C4-2B (cell line): ENCODE results near the gene OR7A5.
"Not testable (repeated sequence)": the region's sequence is repeated elsewhere in the genome, so short reads cannot be mapped to it uniquely, and the experiment has no call there.

Source experiments
- ZFX ChIP-seq: fragments of 450-650 bp; IDR thresholded peaks from 2 replicates; pipeline ENCODE4 v1.6.1; 2017
- TF ChIP-seq, protein P1 (sequence below): fragments of 450-650 bp; conservative IDR thresholded peaks from 2 replicates; pipeline ENCODE4 v1.5.1; 2017; ENCODE audit warnings: mild to moderate bottlenecking

DNA sequence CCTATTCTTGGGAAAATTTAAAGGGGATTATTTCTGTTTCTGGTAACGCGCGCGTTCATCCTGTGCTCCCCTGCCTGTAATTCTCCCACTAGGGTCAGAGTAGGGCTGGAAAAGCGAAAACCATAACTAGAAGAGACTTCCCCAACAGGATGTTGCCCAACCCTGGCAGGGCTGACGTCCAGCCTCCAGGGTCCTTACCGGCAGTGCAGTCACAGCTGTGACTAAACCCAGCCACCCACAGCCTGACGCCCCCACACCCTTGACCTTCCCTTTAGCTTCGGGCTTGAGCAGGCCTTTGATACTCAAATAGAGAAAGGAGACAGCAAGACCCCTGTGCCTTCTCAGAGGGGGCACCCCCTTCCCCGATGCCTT lies 50.3 kb downstream of the OR7A5 start:
- TF ChIP-seq, protein P1, sequence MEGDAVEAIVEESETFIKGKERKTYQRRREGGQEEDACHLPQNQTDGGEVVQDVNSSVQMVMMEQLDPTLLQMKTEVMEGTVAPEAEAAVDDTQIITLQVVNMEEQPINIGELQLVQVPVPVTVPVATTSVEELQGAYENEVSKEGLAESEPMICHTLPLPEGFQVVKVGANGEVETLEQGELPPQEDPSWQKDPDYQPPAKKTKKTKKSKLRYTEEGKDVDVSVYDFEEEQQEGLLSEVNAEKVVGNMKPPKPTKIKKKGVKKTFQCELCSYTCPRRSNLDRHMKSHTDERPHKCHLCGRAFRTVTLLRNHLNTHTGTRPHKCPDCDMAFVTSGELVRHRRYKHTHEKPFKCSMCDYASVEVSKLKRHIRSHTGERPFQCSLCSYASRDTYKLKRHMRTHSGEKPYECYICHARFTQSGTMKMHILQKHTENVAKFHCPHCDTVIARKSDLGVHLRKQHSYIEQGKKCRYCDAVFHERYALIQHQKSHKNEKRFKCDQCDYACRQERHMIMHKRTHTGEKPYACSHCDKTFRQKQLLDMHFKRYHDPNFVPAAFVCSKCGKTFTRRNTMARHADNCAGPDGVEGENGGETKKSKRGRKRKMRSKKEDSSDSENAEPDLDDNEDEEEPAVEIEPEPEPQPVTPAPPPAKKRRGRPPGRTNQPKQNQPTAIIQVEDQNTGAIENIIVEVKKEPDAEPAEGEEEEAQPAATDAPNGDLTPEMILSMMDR: not testable (repeated sequence)
- not testable (repeated sequence) for TF ChIP-seq ZFX
